H1 (cell line): ENCODE results near the gene GRIK4. TPM values are rescaled to one million over a fixed set of nuclear protein-coding genes. Genes with fewer than 3 reads are reported as not detected.

Experiments
- CTCF ChIA-PET: fragments of 300-600 bp; sonication (Branson Sonifier 250); formaldehyde crosslinking; loops from one replicate; lab custom pipeline; 2021; ENCODE audit not compliant: partially characterized antibody; lab: Charles Lee
- POLR2A ChIA-PET: fragments of 300-600 bp; sonication (Branson Sonifier 250); formaldehyde crosslinking; loops from one replicate; lab custom pipeline; 2021; ENCODE audit warnings: inconsistent platforms; ENCODE audit not compliant: partially characterized antibody; lab: Charles Lee
- DNase-seq, 2 experiments: peaks; one replicate each; pipeline versions ENCODE4 v3.0.0 to v3.0.0-alpha.2; 2010 to 2022; ENCODE audit warnings: low spot score in 2 of 2, low read depth in 1 of 2, mixed read lengths in 1 of 2
- FAIRE-seq: peaks from 2 replicates; lab custom pipeline; 2011; peaks lifted over from hg19 to GRCh38; lab: Jason Lieb, UNC
- H2AFZ ChIP-seq: 2 replicates; pipeline ENCODE4 v1.8.1; 2012; ENCODE audit warnings: low read length, inconsistent platforms
- H2AK5ac ChIP-seq: 2 replicates; pipeline ENCODE4 v1.6.1; 2013; ENCODE audit warnings: low read depth, low read length
- H2BK120ac ChIP-seq: replicated peaks from 2 replicates; pipeline ENCODE3; 2013; ENCODE audit warnings: low read depth, low read length, inconsistent platforms
- H2BK12ac ChIP-seq: 2 replicates; pipeline ENCODE4 v1.6.1; 2013; ENCODE audit warnings: low read depth, low read length
- H2BK15ac ChIP-seq: 2 replicates; pipeline ENCODE4 v1.6.1; 2013; ENCODE audit warnings: low read length
- H2BK20ac ChIP-seq: 2 replicates; pipeline ENCODE4 v1.6.1; 2013; ENCODE audit warnings: low read length
- H2BK5ac ChIP-seq: 2 replicates; pipeline ENCODE4 v1.6.1; 2013; ENCODE audit warnings: low read depth, low read length
- H3K14ac ChIP-seq: 2 replicates; pipeline ENCODE4 v1.6.1; 2013; ENCODE audit warnings: inconsistent platforms; ENCODE audit not compliant: insufficient read length
- H3K18ac ChIP-seq: 2 replicates; pipeline ENCODE4 v1.6.1; 2013; ENCODE audit warnings: low read length; ENCODE audit errors: extremely low read depth
- H3K23ac ChIP-seq: 2 replicates; pipeline ENCODE4 v1.6.1; 2013; ENCODE audit warnings: inconsistent platforms; ENCODE audit not compliant: insufficient read length
- H3K23me2 ChIP-seq: 2 replicates; pipeline ENCODE4 v1.6.1; 2013; ENCODE audit warnings: low read depth, low read length
- H3K27ac ChIP-seq: 2 replicates; pipeline ENCODE4 v1.6.1; 2011; ENCODE audit warnings: low read depth, low read length, inconsistent platforms
- H3K27me3 ChIP-seq, 4 experiments: replicated peaks in 1 of 4; 1 replicate in 1 of 4; 2 replicates in 3 of 4; pipeline versions ENCODE4 v1.6.1 to v1.8.1; 2011 to 2013; ENCODE audit warnings: low read length in 3 of 4, mild to moderate bottlenecking in 3 of 4, inconsistent platforms in 2 of 4, mixed read lengths in 2 of 4, moderate library complexity in 1 of 4; ENCODE audit not compliant: control insufficient read depth in 3 of 4, insufficient read depth in 3 of 4; ENCODE audit errors: extremely low read depth in 1 of 4
- H3K36me3 ChIP-seq, 4 experiments: 2 replicates each; pipeline versions ENCODE4 v1.6.1 to v1.8.1; 2011 to 2013; ENCODE audit warnings: mild to moderate bottlenecking in 4 of 4, low read length in 3 of 4, moderate library complexity in 2 of 4, control low read depth in 1 of 4, inconsistent platforms in 1 of 4; ENCODE audit not compliant: insufficient read depth in 4 of 4, control insufficient read depth in 2 of 4
- H3K4ac ChIP-seq: replicated peaks from 2 replicates; pipeline ENCODE3; 2013; ENCODE audit warnings: low read length, low read depth, mixed read lengths, inconsistent platforms; ENCODE audit not compliant: insufficient read length
- H3K4me1 ChIP-seq, 4 experiments: replicated peaks in 1 of 4; 1 replicate in 1 of 4; 2 replicates in 3 of 4; pipeline versions ENCODE4 v1.6.1 to v1.8.1; 2011 to 2013; ENCODE audit warnings: low read length in 3 of 4, inconsistent platforms in 2 of 4, mixed read lengths in 1 of 4; ENCODE audit not compliant: insufficient read depth in 4 of 4, control insufficient read depth in 3 of 4
- H3K4me2 ChIP-seq, 2 experiments: 2 replicates each; pipeline versions ENCODE4 v1.6.1 to v1.8.1; 2011 to 2013; ENCODE audit warnings: low read depth in 2 of 2, low read length in 2 of 2, control low read depth in 1 of 2, inconsistent platforms in 1 of 2, mild to moderate bottlenecking in 1 of 2; ENCODE audit not compliant: insufficient read depth in 1 of 2
- H3K4me3 ChIP-seq, 4 experiments: fragments of 200-600, 300-600 bp in 1 of 4; sonication (generic), shearing (Covaris generic), sonication (Bioruptor Twin) in 1 of 4; 2 replicates each; pipeline versions ENCODE4 v1.5.1 to v1.8.1; 2011 to 2016; ENCODE audit warnings: low read length in 4 of 4, low read depth in 3 of 4, control low read depth in 2 of 4, inconsistent platforms in 2 of 4, mild to moderate bottlenecking in 2 of 4, mixed read lengths in 1 of 4, moderate library complexity in 1 of 4; ENCODE audit not compliant: insufficient read depth in 2 of 4; ENCODE audit errors: extremely low read depth in 1 of 4
- H3K56ac ChIP-seq: replicated peaks from 2 replicates; pipeline ENCODE3; 2013; ENCODE audit warnings: low read depth, mild to moderate bottlenecking, mixed read lengths, low read length, inconsistent platforms; ENCODE audit not compliant: insufficient read length
- H3K79me1 ChIP-seq: 2 replicates; pipeline ENCODE4 v1.6.1; 2013; ENCODE audit warnings: low read depth, low read length, control low read depth
- H3K79me2 ChIP-seq, 2 experiments: 2 replicates each; pipeline versions ENCODE4 v1.6.1 to v1.8.1; 2012 to 2013; ENCODE audit warnings: low read length in 2 of 2, mild to moderate bottlenecking in 2 of 2, inconsistent platforms in 1 of 2; ENCODE audit not compliant: insufficient read depth in 2 of 2, control insufficient read depth in 1 of 2
- H3K9ac ChIP-seq, 4 experiments: replicated peaks in 1 of 4; 1 replicate in 1 of 4; 2 replicates in 3 of 4; pipeline versions ENCODE4 v1.6.1 to v1.8.1; 2011 to 2013; ENCODE audit warnings: low read depth in 3 of 4, low read length in 3 of 4, control low read depth in 2 of 4, mild to moderate bottlenecking in 2 of 4, moderate library complexity in 2 of 4, inconsistent platforms in 1 of 4; ENCODE audit errors: extremely low read depth in 1 of 4
- H3K9me3 ChIP-seq, 2 experiments: 2 replicates each; pipeline versions ENCODE4 v1.6.1 to v1.8.1; 2012 to 2013; ENCODE audit warnings: mild to moderate bottlenecking in 2 of 2, moderate library complexity in 2 of 2, control low read depth in 1 of 2, inconsistent platforms in 1 of 2, low read depth in 1 of 2, low read length in 1 of 2, mixed read lengths in 1 of 2; ENCODE audit not compliant: insufficient read depth in 2 of 2
- H4K20me1 ChIP-seq, 2 experiments: replicated peaks in 1 of 2; 2 replicates each; pipeline versions ENCODE3 to v1.8.1; 2011 to 2013; ENCODE audit warnings: inconsistent platforms in 2 of 2, low read length in 2 of 2, mild to moderate bottlenecking in 1 of 2; ENCODE audit not compliant: insufficient read depth in 2 of 2, control insufficient read depth in 1 of 2
- H4K5ac ChIP-seq: 2 replicates; pipeline ENCODE4 v1.6.1; 2013; ENCODE audit warnings: low read length, low read depth, mixed read lengths, inconsistent platforms; ENCODE audit not compliant: insufficient read length
- H4K8ac ChIP-seq: 2 replicates; pipeline ENCODE4 v1.8.0; 2013; ENCODE audit warnings: mild to moderate bottlenecking, moderate library complexity, low read length, inconsistent platforms; ENCODE audit not compliant: insufficient read depth; ENCODE audit errors: extremely low read depth
- H4K91ac ChIP-seq: replicated peaks from 2 replicates; pipeline ENCODE3; 2013; ENCODE audit warnings: low read length, mixed read lengths, inconsistent platforms; ENCODE audit not compliant: insufficient read length
- BCL11A ChIP-seq, 2 experiments: IDR thresholded peaks; one replicate each; pipeline ENCODE4 v1.6.1; 2011; ENCODE audit warnings: low read depth in 2 of 2, low read length in 2 of 2, mild to moderate bottlenecking in 2 of 2
- CBX8 ChIP-seq: fragments of 300-800, 300-1000 bp; sonication (generic); IDR thresholded peaks from 2 replicates; pipeline ENCODE4 v1.7.1; 2016; ENCODE audit warnings: low read depth, low read length, borderline replicate concordance
- CEBPB ChIP-seq: IDR thresholded peaks from 2 replicates; pipeline ENCODE4 v1.6.1; 2012; ENCODE audit warnings: low read depth, low read length
- CREB1 ChIP-seq: IDR thresholded peaks from 2 replicates; pipeline ENCODE4 v1.6.1; 2012; ENCODE audit warnings: inconsistent platforms
- EZH2 ChIP-seq: fragments of 200-600 bp; sonication (generic); IDR thresholded peaks from 2 replicates; pipeline ENCODE4 v1.7.1; 2012; ENCODE audit warnings: low read depth, mild to moderate bottlenecking, moderate library complexity, low read length, inconsistent platforms; ENCODE audit not compliant: severe bottlenecking
- GABPA ChIP-seq: IDR thresholded peaks from 2 replicates; pipeline ENCODE4 v1.6.1; 2011; ENCODE audit warnings: mild to moderate bottlenecking, low read length, moderate library complexity, borderline replicate concordance; ENCODE audit not compliant: insufficient read depth
- KDM4A ChIP-seq: IDR thresholded peaks from one replicate; pipeline ENCODE4 v1.7.1; 2012; ENCODE audit warnings: low read depth, mild to moderate bottlenecking, moderate library complexity, low read length, inconsistent platforms; ENCODE audit not compliant: severe bottlenecking
- PHF8 ChIP-seq: fragments of 200-600 bp; sonication (generic); conservative IDR thresholded peaks from 2 replicates; pipeline ENCODE4 v1.7.1; 2012; ENCODE audit warnings: low read depth, mild to moderate bottlenecking, inconsistent platforms, low read length, moderate library complexity
- POLR2A ChIP-seq, 2 experiments: IDR thresholded peaks; 1 replicate in 1 of 2; 2 replicates in 1 of 2; pipeline ENCODE4 v1.6.1; 2011; ENCODE audit warnings: low read depth in 2 of 2, low read length in 2 of 2, mild to moderate bottlenecking in 2 of 2; ENCODE audit errors: control extremely low read depth in 1 of 2
- SAP30 ChIP-seq: fragments of 300-600 bp; sonication (generic); IDR thresholded peaks from 2 replicates; pipeline ENCODE4 v1.7.1; 2012; ENCODE audit warnings: low read length, moderate library complexity, mild to moderate bottlenecking, inconsistent platforms; ENCODE audit not compliant: insufficient read depth, insufficient replicate concordance
- SUZ12 ChIP-seq: fragments of 200-600 bp; sonication (generic); IDR thresholded peaks from 2 replicates; pipeline ENCODE4 v1.6.1; 2012; ENCODE audit warnings: mild to moderate bottlenecking, inconsistent platforms, low read length, moderate library complexity, mixed read lengths
- TBP ChIP-seq: IDR thresholded peaks from 2 replicates; pipeline ENCODE4 v1.6.1; 2011; ENCODE audit warnings: low read depth, low read length, improper control_type of control experiment
- ZNF274 ChIP-seq: IDR thresholded peaks from 2 replicates; pipeline ENCODE4 v1.7.0; 2012; ENCODE audit warnings: low read length, borderline replicate concordance; ENCODE audit errors: extremely low read depth
- WGBS, 2 experiments: shearing (Covaris generic) in 1 of 2; methylation state at CpG; one replicate each; pipeline versions ENCODE4 v1.1.6 to v1.1.7; 2013 to 2015; ENCODE audit warnings: low lambda C conversion rate in 2 of 2, mixed read lengths in 2 of 2, inconsistent platforms in 1 of 2, low coverage in 1 of 2, missing lambda C conversion rate in 1 of 2; ENCODE audit not compliant: insufficient replicate concordance in 2 of 2, insufficient coverage in 1 of 2, insufficient read length in 1 of 2; ENCODE audit errors: extremely low coverage in 1 of 2, missing lambda C conversion rate in 1 of 2; 5-methylcytosine and 5-hydroxymethylcytosine counted together
- polyA plus RNA-seq, 7 experiments: library from polyadenylated mRNA; depleted of rRNA in 3 of 7; stranded (reverse) in 5 of 7; unstranded in 2 of 7; fragments of >200 nt in 5 of 7; fragments of 200-250 nt in 2 of 7; gene quantifications; 1 replicate in 5 of 7; 2 replicates in 1 of 7; 4 replicates in 1 of 7; pipeline versions ENCODE4 v1.2.1 to v1.2.3, GENCODE V29; 2011 to 2013; ENCODE audit warnings: missing spikeins in 2 of 7, mixed read lengths in 2 of 7
- total RNA-seq: library from RNA; stranded (reverse); fragmentation: NEBNext Ultra II Directional; extraction: Animal tissue kit (Norgen Biotek cat#: 25700); gene quantifications from 2 replicates; pipeline ENCODE4 v1.2.1, GENCODE V29; 2021

Gene GRIK4
- total and polyA plus RNA-seq, 2 of the 8 experiments (the other 6 are each of a cell fraction or from before 2014, with no cell fraction given), result 1.2 to 2.9 TPM

GRCh38 chr11:120540744-120541465 lies 29.4 kb downstream of the GRIK4 start:
- Histone ChIP-seq H2BK12ac (no peak overlapping the region), H3K9me3 (no peaks in the 10 kb centered on the region), H4K8ac (no peak overlapping the region), H4K5ac (no peak overlapping the region), H2AFZ (no peak overlapping the region), H3K36me3 (no peaks in the 10 kb centered on the region), H2BK20ac (no peak overlapping the region), H3K9ac (no peak overlapping the region), H4K91ac (no peak overlapping the region), H3K27ac (no peak overlapping the region), H3K18ac (no peak overlapping the region), H3K79me2 (no peaks in the 10 kb centered on the region), H2AK5ac (no peak overlapping the region), H4K20me1 (no peaks in the 10 kb centered on the region), H2BK5ac (no peak overlapping the region), H3K23ac (no peak overlapping the region), H3K4me2 (no peak overlapping the region), H3K4me3 (no peak overlapping the region), H3K23me2 (no peaks in the 10 kb centered on the region), H3K4ac (no peak overlapping the region), H3K4me1 (peaks cover 0 to under 1% (median 0%) of the 10 kb centered on the region in 4 experiments; a peak in 1 of 7 replicates), H3K27me3 (no peaks in the 10 kb centered on the region), H2BK15ac (no peak overlapping the region), H2BK120ac (no peak overlapping the region), H3K56ac (no peak overlapping the region), H3K14ac (no peak overlapping the region), H3K79me1 (no peaks in the 10 kb centered on the region; the same call in 1 of the 2 replicates)
- 80% methylated on average over 8 of the region's 8 CpGs; no CpG with 5 or more reads in 1 of the 2 experiments for WGBS, 2 experiments
- no peak for TF ChIP-seq SAP30
- no peak for TF ChIP-seq POLR2A (IDR thresholded peaks at IDR 0.05; ENCODE audit: control extremely low read depth in 1 of 2, low read depth in 2 of 2, low read length in 2 of 2)
- no peak for TF ChIP-seq KDM4A
- TF ChIP-seq CREB1, result no peak
- no peak for TF ChIP-seq CBX8
- no peak for TF ChIP-seq BCL11A (IDR thresholded peaks at IDR 0.05; ENCODE audit: low read depth in 2 of 2, low read length in 2 of 2)
- no peak for TF ChIP-seq EZH2
- TF ChIP-seq CEBPB, result no peak
- TF ChIP-seq ZNF274, result no peak
- no peak for TF ChIP-seq TBP
- no peak for TF ChIP-seq GABPA
- no peak for TF ChIP-seq SUZ12
- TF ChIP-seq PHF8, result no peak
- no peak for FAIRE-seq
- ChIA-PET POLR2A (no interaction called here), CTCF (interaction anchor here (0.8 to 3.2 kb wide), 11 partner anchors 10 to 687 kb away, joined by 3 to 17 read pairs (median 4); partner anchors contain the start of gene GRIK4)
- DNase-seq, result no peak
